ENCODE measurements around the gene SPATC1L.
"Not testable (repeated sequence)": the region's sequence is repeated elsewhere in the genome, so short reads cannot be mapped to it uniquely, and the experiment has no call there.

Gene SPATC1L

DNA sequence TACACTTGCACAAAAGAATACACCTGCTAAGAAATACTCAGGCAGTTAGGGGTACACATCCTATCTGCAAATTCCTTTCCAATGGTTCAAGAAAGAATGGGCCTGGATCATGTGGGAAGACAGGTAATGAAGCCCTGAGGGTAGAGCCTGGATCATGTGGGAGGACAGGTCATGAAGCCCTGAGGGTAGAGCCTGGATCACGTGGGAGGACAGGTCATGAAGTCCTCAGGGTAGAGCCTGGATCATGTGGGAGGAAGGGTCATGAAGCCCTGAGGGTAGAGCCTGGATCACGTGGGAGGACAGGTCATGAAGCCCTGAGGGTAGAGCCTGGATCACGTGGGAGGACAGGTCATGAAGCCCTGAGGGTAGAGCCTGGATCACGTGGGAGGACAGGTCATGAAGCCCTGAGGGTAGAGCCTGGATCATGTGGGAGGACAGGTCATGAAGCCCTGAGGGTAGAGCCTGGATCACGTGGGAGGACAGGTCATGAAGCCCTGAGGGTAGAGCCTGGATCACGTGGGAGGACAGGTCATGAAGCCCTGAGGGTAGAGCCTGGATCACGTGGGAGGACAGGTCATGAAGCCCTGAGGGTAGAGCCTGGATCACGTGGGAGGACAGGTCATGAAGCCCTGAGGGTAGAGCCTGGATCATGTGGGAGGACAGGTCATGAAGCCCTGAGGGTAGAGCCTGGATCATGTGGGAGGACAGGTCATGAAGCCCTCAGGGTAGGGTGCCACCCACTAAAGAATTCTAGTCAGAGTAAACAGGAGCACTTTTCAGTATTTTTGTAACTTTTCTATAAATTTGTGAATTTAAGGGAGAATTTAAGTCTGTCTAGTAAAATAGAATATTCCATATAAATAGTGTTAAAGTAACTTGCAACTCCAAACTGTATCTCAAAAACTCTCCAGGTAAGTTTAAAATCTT lies 16.9 kb upstream of the SPATC1L start:
- not testable (repeated sequence) for DNase-seq (ENCODE audit: low read depth in 2 of 2)

DNA sequence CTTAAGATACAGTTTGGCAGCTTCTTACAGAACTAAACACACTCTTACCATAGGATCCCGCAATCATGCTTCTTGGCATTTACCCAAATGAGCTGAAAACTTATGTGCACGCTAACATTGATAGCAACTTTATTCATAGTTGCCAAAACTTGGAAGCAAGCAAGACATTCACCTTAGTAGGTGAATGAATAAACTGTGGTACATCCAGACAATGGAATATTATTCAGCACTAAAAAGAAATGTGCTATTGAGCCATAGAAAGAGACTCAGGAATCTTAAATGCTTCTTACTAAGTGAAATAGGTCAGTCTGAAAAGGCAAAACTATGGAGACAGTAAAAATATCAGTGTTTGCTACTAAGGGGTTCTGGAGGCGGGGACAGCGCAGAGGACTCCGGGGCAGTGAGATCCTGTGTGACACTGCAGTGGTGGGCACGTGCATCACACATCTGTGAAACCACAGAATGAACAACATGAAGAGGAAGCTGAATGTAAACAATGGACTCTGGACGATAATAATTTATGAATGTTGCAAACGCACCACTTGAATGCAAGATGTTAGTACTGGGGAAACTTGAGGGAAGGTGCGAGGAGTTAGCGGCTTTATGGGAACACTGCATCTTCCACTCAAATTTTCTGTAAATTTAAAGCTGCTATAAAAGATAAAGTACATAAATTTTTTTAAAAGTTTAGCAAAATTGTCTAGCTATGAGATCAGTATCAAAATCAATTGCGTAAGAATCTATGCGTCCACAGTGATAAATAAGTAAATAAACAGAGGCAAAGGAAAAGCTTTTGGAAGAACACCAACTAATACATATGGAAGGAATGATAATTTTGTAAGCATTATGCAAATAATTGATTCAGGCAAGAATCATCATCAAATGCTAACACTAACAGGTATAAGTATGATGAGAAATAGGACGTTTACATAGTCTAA lies 15.4 kb upstream of the SPATC1L start:
- DNase-seq (ENCODE audit: low read depth in 2 of 2): no peak

DNA sequence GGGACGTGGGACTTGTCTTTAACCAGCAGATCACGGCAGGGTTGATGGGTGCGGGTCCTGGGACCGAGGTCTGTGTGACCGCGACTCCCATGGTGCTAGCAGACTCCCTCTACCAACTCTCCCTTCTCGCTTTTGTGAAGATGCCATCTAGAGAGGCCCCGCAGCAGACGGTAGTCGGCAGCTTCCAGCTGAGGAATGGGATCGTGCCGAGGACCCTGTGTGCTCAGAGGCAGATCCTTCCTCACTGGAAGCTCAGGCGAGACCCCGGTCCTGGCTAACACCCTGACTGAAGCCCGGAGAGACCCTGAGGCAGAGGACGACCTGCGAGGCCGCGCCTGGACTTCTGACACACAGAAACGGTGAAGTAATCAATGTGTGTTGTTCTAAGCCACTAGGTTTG lies 12.5 kb upstream of the SPATC1L start:
- DNase-seq (ENCODE audit: low read depth in 2 of 2): no peak

DNA sequence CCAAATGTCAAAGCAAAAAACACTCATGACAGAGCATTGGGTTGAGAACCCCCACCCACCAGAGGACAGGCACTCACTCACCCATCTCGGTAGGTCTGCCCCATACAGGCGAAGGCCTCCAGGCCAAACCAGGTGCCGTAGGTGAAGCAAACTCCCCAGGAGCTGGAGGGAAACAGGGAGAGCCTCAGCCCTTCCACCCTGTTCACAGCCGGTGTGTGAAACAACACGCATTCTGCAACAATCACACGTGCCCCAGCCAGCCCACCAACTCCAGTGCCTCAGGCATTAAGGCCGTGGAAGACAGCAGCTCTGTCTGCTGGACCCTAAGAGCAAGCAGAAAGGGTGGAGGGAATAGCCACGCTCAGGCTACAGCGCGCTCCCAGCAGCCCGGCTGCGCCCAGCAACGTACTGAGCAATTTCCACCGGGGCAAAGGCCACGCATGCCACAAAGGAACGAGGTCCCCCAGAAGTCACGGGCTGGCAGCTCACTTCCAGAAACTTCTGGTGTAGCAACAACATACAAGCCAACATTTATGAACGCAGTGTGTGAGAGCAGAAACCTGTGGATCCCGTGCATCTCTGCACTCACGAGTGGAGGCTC lies 11.4 kb upstream of the SPATC1L start:
- no peak for DNase-seq (ENCODE audit: low read depth in 2 of 2)

DNA sequence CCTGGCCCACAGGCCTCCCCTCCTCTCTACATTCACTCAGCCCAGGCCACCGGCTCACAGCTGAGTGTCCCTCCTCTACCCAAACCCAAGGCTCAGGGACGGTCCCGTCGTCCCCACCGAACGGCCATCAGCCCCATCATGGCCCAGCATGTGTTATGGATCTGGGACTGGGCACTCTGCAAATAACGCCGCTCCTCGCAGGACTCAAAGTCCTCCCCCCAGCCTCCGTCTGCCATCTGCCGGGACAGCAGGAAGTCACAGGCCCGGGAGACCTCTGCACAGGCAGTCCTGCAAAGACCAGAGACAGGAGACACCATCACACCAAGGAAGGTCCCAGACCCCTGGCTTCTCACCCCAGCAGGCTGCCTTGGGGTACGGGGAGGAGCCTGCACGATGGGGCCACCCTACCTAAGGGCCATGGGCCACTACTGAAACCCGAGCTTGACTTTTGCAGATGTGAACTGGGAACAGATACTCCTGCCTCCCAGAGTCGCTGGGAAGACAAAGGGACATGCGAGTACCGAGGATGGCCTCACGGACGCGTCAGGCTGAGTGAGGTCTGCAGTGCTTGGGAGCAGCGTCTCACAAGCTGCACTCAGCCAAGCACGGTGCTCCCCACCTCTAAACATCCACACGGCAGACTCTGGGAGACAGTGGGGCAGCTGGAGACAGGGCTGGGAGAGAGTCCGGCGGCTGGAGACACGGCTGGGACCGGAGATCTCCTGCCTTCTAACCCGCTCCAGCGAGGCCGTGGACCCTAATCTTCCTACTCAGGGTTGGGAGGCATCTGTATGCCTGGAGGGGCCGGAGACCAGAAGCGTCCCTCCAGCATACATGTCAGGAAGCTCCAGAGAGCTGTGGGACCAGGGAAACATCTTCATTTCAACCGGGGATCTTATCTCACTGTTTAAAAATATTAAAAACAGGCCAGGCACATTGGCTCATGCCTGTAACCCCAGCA lies 10.4 kb upstream of the SPATC1L start:
- no peak for DNase-seq (ENCODE audit: low read depth in 2 of 2)

DNA sequence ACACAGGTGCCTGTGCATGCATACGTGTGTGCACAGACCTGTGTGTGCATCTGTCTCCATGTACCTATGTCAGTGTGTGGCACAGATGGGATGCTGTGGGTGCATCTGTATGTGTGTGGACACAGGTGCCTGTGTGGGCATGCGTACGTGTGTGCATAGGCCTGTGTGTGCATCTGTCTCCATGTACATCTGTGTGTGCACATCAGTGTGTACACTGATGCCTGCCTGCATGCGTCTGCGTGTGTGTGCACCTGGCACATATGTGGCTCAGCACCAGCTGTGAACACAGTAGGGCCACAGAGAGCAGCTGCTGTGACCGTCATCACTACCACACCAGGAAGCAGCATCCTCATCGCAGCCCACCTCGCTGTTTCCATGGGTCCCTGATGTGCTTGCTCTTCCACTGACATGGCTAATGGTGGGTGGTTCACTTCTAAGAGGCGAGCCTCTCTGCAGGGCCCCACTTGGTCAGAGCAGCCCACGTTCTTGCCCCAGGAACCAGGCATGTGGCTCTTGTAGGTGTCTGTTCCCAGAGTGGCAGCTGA lies 9.6 kb upstream of the SPATC1L start:
- no peak for DNase-seq (ENCODE audit: low read depth in 2 of 2)

DNA sequence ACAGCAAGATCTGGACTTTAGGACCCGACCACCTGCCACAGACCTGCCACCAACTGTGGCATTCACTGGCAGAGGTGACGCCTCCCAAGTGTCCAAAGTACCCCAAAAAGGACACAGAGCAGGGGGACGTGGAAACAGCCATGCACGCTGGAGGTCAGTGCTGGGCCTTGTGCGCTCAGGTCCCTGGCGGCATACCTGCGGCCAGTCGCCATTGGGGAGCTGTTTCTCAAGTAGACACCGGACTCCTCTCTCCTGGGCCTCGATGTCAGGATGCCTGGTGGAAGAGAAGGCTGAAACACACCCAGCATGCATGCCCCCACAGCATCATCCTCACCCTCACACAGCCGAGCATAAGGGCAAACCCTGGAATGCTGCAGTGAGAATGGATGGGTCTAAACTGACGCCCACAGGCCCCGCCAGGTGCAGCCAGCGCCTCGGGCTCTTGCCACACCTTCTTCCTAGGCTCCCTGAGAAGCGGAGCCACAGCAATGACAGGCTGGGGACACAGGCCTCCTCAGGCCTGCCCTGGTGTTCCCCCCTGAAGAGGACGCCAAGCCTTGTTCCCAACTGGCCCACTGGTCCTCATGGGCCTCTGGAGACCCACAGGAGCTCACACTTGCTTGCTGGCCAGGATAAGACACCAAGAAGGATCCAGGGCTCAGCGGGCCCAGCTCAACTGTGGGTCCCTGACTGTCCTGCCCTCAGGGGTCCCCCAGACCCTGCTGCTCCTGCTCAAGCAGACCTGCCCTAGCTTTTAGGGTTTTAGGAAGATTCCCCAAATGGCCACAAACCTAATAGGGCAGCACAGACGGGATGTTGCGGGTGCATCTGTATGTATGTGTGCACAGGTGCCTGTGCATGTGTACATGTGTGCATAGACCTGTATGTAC lies 7.7 kb upstream of the SPATC1L start:
- DNase-seq (ENCODE audit: low read depth in 2 of 2): no peak

DNA sequence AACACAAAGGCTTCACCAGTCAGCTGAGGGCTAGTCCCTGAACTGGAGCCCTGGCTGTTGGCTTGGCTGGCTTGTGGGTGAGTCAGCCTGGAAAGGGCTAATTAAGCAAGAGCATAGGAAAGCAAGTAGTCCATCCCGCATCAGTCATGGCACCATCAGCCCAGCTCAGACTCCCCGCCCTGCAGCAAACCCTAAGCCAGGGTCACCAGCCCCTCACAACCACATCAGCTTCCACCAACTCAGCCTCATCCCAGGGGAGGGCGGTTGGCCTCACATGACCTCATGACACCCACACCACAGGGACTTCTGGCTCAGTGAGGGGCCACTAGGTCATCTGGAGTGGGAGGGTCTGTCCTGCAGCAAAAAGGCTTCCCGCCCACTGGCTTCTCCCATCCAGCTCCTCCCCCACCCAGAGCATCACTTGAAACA lies 7.0 kb upstream of the SPATC1L start:
- DNase-seq (ENCODE audit: low read depth in 2 of 2): no peak

DNA sequence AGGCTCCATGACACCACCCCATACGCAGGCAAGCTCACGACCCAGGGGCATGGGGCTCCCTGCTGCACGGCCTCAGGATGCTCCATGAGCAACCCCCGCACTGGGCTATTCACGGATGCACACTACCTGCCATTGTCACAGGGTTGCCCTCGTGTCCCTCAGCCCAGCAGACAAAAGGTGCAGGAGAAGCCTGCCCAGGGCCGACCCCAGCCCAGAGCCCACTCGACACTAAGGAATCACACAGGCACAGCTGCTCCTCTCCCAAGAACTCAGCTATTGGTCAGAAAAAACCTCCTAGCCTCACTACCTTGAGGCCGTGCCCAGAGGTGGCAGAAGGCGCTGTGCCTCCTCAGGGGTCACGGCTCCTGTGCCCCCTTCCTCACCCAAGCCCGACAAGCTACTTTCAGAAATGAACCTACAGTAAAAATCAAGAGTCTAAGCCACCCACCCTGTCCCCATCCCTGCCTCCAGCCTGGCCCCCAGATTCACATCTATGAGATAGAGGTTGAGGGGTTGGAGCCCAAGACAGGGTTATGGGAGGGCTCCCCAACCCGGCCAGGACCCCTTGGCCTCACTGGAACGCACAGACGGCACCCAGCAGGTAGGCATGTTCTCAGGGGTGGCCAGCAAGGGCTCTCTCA lies 6.4 kb upstream of the SPATC1L start:
- DNase-seq (ENCODE audit: low read depth in 2 of 2): no peak

DNA sequence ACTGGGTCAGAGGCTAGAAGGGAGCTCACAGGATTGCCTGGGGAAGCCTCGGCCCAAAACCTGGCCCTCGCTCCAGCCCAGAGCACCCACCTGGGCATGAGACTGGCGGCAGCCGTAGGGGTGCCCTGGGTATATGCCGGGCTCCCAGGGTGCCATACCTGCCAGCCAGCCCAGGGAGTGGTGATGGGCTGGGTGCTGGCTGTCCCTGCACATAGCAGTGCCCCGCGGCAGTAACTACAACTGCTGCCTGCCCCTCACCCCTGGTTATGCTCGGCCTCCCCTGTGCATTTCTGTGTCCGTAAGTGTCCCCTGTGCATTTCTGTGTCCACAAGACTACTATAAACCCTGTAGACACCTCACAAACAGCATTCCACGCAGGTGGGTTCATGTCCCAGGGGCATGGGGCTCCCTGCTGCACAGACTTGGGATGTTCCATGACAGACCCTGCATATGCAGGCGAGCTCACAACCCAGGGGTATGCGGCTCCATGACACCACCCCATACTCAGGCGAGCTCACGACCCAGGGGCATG lies 5.8 kb upstream of the SPATC1L start:
- no peak for DNase-seq (ENCODE audit: low read depth in 2 of 2)

DNA sequence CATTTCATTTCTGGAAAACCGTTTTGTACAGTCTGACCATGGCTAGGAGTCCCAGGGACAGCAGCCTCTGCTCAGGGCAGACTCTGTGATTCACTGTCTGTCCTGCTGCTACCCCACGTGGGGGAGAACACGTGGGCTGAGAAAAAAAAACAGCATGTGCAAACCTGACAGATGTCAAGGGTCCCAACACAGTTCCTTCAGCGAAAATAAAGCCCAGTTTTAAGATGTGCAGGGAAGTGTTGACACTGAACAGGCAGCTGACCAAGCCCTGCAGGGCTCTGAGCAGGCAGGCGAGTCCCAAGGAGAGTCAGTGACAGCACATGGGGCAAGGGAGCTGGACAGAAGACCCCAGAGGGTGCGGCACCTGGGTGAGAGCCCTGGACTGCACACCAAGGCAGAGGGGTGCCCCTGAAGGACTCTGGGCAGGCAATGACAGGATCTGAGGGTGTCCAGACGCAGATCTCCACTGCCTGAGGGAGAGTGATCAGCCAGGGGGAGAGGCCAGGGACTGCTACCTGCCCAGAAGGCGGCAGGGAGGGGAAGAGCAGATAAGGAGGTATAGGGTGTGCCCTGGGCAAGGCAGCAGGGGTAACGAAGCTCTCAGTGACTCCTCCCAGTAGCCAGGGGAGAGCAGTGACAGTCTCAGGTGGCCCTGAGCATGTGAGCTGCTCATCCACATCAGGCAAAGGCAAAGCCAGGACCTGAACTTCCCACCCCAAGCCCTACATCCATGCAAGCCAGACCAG lies 5.1 kb upstream of the SPATC1L start:
- DNase-seq (ENCODE audit: low read depth in 2 of 2): no peak

DNA sequence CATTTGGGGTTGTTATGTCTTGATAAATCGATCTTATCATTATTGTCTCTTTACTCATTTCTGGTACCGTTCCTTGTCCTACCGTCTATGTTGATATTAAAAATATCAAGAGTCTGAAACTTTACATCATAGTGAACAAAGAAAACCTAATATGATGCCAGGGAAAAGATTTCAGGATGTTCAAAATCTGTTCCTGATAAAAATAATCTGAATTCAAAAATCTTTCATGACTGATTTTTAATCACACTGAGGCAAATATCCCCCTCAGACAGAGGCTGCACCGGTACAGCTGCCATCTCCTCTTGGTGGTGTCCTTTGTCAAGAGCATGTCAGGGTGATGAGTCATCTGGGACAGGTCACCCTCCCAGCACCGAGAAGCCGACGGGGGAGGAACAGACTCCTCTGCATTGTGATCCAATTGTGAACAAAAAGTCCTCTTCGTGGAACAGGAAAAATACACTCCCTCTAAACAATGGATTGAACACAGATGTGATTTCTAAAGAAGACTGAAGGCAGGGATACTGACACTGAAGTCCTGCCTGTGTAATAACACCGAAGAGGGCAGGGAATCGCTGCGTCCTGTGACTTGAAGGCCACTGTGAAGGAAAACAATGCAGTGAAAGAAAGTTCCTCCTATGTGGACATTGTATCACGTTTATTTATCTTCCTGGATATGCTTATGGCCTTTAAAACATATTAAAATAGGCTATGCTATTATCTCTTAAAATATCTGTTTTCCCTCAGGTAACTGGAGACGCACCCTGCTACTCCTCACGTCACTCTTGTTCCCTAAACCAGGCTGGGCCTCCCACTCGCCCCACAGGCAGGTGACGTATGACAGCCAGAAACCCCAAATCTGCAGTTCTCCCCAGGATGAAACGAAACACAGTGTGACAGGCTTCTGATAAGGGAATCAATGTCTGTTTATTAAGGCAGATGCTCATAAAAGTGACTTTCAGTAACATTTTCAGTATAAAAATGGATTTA lies 4.3 kb upstream of the SPATC1L start:
- no peak for DNase-seq (ENCODE audit: low read depth in 2 of 2)

DNA sequence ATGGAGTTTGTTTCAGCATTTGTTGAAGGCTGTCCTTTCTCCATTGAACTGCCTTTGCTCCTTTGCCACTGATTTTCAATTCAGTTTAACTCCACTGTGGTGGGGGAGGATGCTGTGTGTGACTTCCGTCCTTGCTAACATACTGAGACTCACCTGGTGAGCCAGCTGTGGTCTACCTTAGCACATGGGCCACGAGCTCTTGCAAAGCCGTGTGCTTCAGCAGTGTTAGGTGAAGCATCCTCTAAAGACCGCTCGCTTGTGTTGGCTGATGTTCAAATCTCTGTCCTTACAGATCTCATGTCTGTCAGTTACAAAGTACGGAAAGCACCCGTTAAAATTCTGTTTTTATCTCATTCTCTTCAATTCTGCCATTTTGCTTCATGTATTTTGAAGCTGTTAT lies 3.6 kb upstream of the SPATC1L start:
- no peak for DNase-seq (ENCODE audit: low read depth in 2 of 2)

DNA sequence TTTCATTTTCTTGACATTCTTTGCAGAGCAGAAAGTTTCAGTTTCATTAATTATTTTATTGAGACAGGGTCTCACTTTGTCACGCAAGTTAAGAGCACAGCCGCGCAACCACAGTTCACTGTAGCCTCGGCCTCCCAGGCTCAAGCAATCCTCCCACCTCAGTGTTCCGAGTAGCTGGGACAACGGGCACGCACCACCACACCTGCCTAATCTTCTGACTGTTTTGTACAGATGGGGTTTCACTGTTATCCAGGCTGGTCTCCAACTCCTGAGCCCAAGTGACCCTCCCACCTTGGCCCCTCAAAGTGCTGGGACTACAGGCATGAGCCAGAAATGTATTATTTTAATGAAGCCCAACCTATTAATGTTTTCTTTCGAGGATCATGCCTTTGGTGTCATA lies 3.0 kb upstream of the SPATC1L start:
- DNase-seq (ENCODE audit: low read depth in 2 of 2): no peak

DNA sequence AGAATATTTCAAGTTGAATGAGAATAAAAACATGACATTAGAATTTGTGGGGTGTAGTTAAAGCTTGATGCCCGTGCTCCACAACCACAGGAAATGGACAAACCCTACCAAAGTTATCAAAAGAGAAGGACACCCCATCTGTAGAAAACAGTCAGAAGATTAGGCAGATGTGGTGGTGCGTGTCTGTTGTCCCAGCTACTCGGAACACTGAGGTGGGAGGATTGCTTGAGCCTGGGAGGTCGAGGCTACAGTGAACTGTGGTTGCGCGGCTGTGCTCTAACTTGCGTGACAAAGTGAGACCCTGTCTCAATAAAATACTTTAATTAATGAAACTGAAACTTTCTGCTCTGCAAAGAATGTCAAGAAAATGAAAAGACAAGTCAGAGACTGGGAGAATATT lies 1.5 kb upstream of the SPATC1L start:
- DNase-seq (ENCODE audit: low read depth in 2 of 2): no peak

DNA sequence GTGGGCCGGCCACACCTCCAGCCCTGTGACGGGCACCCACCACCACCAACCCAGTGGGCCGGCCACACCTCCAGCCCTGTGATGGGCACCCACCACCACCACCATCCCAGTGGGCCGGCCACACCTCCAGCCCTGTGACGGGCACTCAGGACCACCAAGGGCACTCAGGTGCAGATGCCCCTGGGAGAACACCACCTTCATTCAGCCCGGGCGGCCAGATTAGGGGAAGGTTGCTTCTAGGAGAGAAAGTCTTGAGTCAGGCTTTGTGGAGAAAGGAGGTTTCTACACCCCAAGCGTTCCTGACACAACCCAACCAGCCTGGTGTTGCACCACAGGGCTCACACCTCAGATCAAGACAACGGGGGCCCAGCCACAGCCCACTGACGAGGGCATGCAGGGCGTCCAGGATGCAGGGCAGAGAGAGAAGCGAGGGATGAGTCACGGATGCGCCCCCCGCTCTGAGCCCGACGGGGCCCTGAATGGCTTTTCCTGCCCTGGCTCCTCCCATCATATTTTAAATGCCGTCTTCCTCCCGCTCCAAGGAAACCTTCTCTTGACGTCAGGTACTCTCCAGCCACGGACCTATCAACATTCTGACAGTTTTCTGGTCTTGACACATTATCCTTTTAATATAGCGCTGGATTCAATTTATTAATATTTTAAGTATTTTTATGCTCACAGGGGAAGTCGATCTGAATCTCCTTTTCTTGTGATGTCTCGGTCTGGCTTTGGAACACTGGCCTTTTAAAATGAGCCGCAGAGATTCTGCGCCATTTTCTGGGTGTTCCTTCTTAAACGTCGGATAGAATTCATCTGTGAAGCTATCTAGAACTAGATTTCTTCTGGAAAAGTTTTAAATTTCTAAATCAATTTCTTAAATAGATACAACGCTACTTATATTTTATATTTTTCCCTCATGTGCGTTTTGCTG lies 631 bp upstream of the SPATC1L start:
- DNase-seq (ENCODE audit: low read depth in 2 of 2): peak; percentile 41 to 57

Data from stimulated activated CD8-positive, alpha-beta memory T cell treated with anti-CD3 and anti-CD28 coated beads, Interleukin-2, amount 100 ng/mL, for 1 hour (primary cell).